ENCODE results near the gene LRPAP1.
"Not testable (repeated sequence)": the region's sequence is repeated elsewhere in the genome, so short reads cannot be mapped to it uniquely, and the experiment has no call there.

The LRPAP1 gene

GRCh38 chr4:3559381-3560290 lies 27.4 kb upstream of the LRPAP1 start:
- DNase-seq, result not testable (repeated sequence)

- not testable (repeated sequence) for DNase-seq
Measured at GRCh38 chr4:3558514-3558836, 26.3 kb upstream of the LRPAP1 start.

GRCh38 chr4:3557676-3558513 lies 25.7 kb upstream of the LRPAP1 start:
- DNase-seq, result not testable (repeated sequence)

- DNase-seq, result not testable (repeated sequence)
Measured at GRCh38 chr4:3557088-3557492, 24.9 kb upstream of the LRPAP1 start.

- not testable (repeated sequence) for DNase-seq
Measured at GRCh38 chr4:3556244-3556867, 24.1 kb upstream of the LRPAP1 start.

GRCh38 chr4:3555459-3556070 lies 23.3 kb upstream of the LRPAP1 start:
- DNase-seq, result not testable (repeated sequence)

- DNase-seq, result not testable (repeated sequence)
Measured at GRCh38 chr4:3551366-3551765, 19.1 kb upstream of the LRPAP1 start.

GRCh38 chr4:3550792-3551325 lies 18.6 kb upstream of the LRPAP1 start:
- DNase-seq, result not testable (repeated sequence)

- DNase-seq, result not testable (repeated sequence)
Measured at GRCh38 chr4:3550041-3550440, 17.8 kb upstream of the LRPAP1 start.

GRCh38 chr4:3549694-3550001 lies 17.4 kb upstream of the LRPAP1 start:
- not testable (repeated sequence) for DNase-seq

GRCh38 chr4:3548991-3549693 lies 16.9 kb upstream of the LRPAP1 start:
- not testable (repeated sequence) for DNase-seq

GRCh38 chr4:3546721-3547120 lies 14.5 kb upstream of the LRPAP1 start:
- not testable (repeated sequence) for DNase-seq

- not testable (repeated sequence) for DNase-seq
Measured at GRCh38 chr4:3545351-3545750, 13.1 kb upstream of the LRPAP1 start.

- not testable (repeated sequence) for DNase-seq
Measured at GRCh38 chr4:3544259-3545025, 12.2 kb upstream of the LRPAP1 start.

GRCh38 chr4:3543415-3543814 lies 11.2 kb upstream of the LRPAP1 start:
- DNase-seq, result not testable (repeated sequence)

- DNase-seq, result not testable (repeated sequence)
Measured at GRCh38 chr4:3538906-3539305, 6.7 kb upstream of the LRPAP1 start.

GRCh38 chr4:3535812-3536211 lies 3.6 kb upstream of the LRPAP1 start:
- not testable (repeated sequence) for DNase-seq

GRCh38 chr4:3533423-3533820 lies 1.2 kb upstream of the LRPAP1 start:
- no peak for DNase-seq

GRCh38 chr4:3532751-3533422 lies 665 bp upstream of the LRPAP1 start:
- no peak for DNase-seq

- no peak for DNase-seq
Measured at GRCh38 chr4:3531318-3531878, 824 bp downstream of the LRPAP1 start.
